Activated T-cell treated with anti-CD3 and anti-CD28 coated beads, Interleukin-2, amount 50 U/mL, for 24 hours (primary cell): ENCODE data around the gene ATG16L2.

ENCODE experiments used
- DNase-seq: peaks from one replicate; pipeline ENCODE4 v3.0.0-alpha.2; 2020
- H3K27ac Mint-ChIP-seq: 2 replicates; pipeline ENCODE4 v1.8.0; 2020; ENCODE audit warnings: mild to moderate bottlenecking, mixed read lengths
- H3K27me3 Mint-ChIP-seq: 2 replicates; pipeline ENCODE4 v1.8.0; 2020; ENCODE audit warnings: mixed read lengths
- H3K36me3 Mint-ChIP-seq: 2 replicates; pipeline ENCODE4 v1.8.0; 2020; ENCODE audit warnings: low read depth, mixed read lengths
- H3K4me1 Mint-ChIP-seq: 2 replicates; pipeline ENCODE4 v1.8.0; 2020; ENCODE audit warnings: low read depth, mixed read lengths
- H3K4me3 Mint-ChIP-seq: 2 replicates; pipeline ENCODE4 v1.8.0; 2020; ENCODE audit warnings: mild to moderate bottlenecking, moderate library complexity, mixed read lengths
- H3K9me3 Mint-ChIP-seq: 2 replicates; pipeline ENCODE4 v1.8.0; 2020; ENCODE audit warnings: mixed read lengths

The ATG16L2 gene

DNA sequence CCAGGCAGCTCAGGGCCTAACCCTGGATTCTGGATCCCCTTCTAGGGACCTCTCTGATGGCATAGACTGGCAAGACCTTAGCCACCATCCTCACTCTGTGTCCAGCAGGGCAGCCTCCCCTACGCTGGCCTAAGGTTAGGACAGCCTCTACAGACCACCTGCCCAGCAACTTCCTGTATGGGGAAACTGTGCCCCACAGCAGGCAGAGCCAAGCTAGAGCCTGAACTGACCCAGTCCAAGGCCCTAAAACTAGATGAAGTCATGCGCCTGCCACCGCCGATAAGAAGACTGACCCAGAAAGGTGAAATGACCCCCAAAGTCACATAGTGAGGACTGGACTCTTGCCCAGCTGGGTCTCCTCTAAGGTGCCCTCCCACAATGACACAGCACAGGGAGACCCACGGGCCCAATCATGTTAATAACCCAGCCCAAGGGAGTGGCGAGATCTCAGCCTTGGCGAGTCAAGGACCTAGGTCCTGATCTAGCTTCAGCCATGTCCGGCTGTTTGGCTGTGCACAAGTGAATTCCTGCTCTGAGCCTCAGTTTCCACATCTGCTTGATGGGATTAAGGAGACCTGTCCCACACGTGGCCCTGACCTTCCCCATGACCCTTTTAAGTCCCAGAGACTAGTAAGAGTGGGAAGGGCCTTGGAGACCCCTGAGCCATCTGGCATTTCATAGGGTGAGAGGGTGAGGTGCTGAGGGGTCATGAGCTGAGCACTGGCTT, 37.9 kb upstream of the ATG16L2 start:
- Mint-ChIP-seq H3K9me3 (no peaks in the 10 kb centered on the region), H3K4me1 (peaks cover 12% of the 10 kb centered on the region), H3K27ac (no peak overlapping the region), H3K27me3 (no peaks in the 10 kb centered on the region), H3K4me3 (no peak overlapping the region), H3K36me3 (no peaks in the 10 kb centered on the region)
- no peak for DNase-seq

DNA sequence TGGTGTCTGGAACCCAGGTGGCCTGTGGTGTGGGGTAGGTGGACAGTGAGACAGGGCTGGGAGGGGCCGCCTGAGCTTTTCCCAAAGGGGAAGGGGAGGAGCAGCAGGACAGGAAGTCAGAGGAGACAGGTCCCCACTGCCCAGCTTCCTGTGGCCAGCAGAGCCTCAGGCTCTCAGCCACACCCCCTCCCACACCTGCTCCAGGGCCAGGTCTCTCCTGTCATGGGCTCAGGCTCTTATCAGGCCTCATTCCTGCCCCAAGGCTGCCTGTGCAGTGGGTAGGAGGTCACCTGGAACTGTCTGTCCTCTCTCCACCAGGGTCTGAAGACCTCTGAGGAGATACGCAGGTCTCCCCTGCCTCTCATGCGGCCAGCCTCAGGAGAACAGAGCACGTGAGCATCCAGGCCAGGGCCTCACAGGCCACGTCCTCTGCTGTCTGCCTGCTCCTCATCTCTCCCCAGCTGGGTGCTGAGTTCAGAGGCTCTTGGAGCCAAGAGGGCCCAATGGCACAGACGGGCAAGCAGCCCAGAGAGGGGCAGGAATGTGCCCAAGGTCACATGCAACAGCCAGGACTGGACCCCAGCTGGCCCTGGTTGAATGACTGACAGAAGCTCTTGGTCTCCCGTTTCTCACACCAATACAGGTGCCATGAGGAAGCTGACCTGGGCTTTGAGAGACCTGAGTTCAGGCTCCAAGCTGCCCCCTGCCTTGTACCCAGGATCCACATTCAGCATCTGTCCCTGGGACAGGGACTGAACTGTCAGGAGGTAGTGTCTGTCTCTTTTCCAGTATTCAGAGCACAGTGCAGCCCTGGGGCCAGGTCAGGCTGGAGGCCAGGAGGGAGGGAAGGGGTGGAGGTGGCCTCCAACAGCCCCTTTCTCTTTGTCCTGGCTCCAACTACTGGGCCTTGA, 37.1 kb upstream of the ATG16L2 start:
- H3K4me1 Mint-ChIP-seq = peaks cover 15% of the 10 kb centered on the region
- H3K27me3 Mint-ChIP-seq = no peaks in the 10 kb centered on the region
- H3K9me3 Mint-ChIP-seq = no peaks in the 10 kb centered on the region
- H3K36me3 Mint-ChIP-seq = no peaks in the 10 kb centered on the region
- DNase-seq = no peak
- no peak overlapping the region for H3K4me3 Mint-ChIP-seq
- no peak overlapping the region for H3K27ac Mint-ChIP-seq

DNA sequence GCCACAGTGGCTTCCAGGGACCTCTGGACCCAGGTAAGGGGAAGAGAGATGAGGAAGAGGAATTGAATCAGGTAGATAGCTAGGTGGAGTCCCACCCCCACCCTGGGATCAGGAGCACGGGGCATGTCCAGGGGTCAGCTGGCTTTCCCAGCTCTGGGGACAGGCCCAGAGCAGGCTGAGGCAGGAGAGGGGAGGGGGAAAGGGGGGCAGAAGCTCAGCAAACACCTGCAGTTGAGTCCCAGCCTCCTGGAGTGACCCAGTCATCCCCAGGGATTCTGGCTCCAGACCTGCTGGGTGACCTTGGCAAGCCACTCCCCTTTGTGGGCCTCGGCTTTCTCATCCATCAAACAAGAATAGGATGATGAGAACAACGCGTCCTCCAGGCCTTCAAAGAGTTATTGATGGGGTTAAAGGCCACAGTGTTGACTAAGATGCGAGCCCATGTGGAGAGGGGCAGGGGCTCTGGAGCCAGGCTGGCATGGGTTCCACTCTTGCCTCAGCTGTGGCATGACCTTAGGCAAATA, 36.4 kb upstream of the ATG16L2 start:
- H3K9me3 Mint-ChIP-seq = no peaks in the 10 kb centered on the region
- no peak overlapping the region for H3K27ac Mint-ChIP-seq
- no peak for DNase-seq
- H3K36me3 Mint-ChIP-seq = no peaks in the 10 kb centered on the region
- no peaks in the 10 kb centered on the region for H3K27me3 Mint-ChIP-seq
- peaks cover 22% of the 10 kb centered on the region for H3K4me1 Mint-ChIP-seq
- no peak overlapping the region for H3K4me3 Mint-ChIP-seq

DNA sequence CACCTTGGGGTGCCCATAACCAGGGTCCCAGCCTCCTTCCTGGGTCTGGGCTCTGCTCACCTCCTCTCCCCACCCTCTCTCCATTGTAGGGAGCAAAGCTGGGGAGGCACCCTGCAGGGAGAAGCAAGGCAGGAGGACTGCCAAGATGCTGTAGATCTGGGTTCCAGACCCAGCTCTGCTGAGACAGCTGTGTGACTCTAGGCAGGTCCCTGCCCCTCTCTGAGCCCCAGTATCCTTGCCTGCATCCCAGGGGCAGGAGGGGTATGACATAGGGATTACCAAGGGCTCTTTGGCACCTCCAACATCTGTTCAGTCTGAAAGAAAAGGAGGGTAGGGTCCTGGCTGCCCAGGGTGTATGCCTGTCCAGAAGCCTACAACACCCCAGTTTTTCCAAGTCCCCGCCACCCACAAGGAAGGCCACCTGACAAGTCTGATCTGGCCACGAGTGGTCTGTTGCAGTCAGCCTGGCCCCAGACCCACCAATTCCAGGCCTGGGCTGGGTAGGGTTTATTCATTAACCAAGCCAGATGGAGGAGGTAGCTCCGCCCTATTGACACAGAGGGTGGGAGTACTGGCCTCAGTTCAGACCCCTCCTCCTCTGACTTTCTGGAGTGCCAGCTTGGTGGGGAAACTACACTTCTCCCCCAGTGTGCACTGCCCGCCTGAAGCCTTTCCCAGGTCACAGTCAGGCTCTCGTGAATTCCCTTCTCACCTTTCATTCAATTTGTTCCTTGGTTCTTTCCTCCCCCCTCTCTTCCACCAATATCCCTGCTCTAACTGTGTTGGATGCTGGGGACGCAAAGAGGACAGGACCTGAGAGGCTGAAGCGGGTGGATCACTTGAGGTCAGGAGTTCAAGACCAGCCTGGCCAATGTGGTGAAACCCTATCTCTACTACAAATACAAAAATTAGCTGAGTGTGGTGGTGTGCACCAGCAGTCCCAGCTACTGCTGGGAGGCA, 35.4 kb upstream of the ATG16L2 start:
- Mint-ChIP-seq H3K4me1 (peaks cover 25% of the 10 kb centered on the region), H3K27ac (no peak overlapping the region), H3K36me3 (no peaks in the 10 kb centered on the region), H3K27me3 (no peaks in the 10 kb centered on the region), H3K4me3 (no peak overlapping the region), H3K9me3 (no peaks in the 10 kb centered on the region)
- DNase-seq = no peak

DNA sequence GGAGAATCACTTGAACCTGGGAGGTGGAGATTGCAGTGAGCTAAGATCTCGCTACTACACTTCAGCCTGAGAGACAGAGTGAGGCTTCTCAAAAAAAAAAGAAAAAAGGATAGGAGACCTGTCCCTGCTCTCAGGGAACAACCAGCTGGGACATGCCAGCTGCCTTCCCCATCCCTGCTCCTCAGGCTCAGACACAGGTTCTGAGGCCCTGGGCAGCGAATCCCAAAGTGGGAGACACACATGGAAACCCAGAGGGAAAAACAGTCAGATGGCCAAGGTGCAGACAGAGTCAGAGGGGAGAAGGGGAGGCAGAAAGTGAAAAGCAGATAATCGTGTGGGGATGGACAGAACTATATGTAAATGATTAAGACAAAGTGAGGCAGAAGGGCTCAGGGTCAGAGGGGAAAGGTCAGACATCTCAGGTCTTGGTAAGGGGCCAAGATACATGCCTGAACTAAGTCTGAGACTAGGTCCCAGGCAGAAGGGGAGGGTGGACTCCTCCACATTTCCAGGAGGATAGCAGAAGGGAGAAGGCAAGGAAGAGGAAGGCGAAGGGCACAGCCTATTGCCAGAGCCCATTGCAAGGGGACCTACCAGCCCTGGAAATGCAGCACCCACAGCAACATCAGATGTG, 34.6 kb upstream of the ATG16L2 start:
- Mint-ChIP-seq H3K27ac (no peak overlapping the region), H3K4me3 (peak overlapping the region; percentile 18)

DNA sequence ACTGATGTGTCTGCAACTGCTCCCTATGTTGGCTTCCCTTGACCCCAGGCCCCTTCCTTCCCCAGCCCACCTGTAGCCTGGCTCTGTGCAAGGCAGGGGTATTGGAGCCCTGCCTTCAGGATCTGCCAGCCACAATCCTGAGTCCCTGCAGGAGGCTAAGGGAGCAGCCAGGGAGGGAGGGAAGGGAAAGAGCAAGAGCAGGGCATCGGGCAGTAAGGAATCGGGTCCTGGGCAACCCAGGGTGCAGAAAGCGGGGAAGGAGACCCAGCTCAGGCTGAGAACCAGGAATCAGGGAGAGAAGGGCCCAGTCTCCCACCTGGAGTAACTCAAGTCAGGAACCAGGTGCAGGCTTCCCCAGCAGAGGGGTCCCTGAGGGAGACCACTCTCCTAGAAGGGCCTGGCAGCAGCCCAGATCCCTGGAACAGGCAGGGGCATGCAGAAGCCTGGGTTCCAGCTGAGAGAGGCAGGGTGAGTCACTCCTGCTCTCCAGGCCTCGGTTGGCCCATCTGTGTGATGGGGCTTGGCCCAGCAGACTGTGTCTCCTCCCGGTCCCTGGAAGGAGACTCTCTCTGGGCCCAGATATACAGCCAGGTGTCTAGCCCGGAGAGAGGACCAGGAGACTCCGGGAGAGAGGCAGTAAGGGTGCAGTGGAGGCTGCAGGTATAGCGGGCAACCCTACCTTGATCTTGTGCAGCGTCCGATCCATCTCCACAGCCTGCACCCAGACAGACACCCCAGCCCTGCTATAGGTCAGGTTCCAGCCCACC, 33.7 kb upstream of the ATG16L2 start:
- Mint-ChIP-seq H3K27me3 (no peaks in the 10 kb centered on the region), H3K27ac (no peak overlapping the region), H3K9me3 (no peaks in the 10 kb centered on the region), H3K36me3 (no peaks in the 10 kb centered on the region), H3K4me1 (peaks cover 25% of the 10 kb centered on the region), H3K4me3 (peak overlapping the region; percentile 70)
- peak; percentile 40 for DNase-seq

More for the DNA sequence above, 34.6 kb upstream of the ATG16L2 start:
- DNase-seq = no peak
- H3K9me3 Mint-ChIP-seq = no peaks in the 10 kb centered on the region
- peaks cover 25% of the 10 kb centered on the region for H3K4me1 Mint-ChIP-seq
- H3K27me3 Mint-ChIP-seq = no peaks in the 10 kb centered on the region
- no peaks in the 10 kb centered on the region for H3K36me3 Mint-ChIP-seq

DNA sequence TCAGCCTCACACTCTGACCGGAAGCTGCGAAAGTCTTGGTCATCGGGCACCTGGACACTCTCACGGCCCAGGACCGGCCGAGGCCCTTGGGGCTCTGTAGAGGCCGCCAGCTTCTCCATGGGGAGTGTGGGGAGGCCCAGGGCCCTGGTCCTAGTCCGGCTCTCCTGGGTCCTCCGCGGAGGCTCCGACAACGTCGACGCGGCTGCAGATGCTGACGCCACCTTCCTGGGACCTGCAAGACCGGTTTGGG, 33.2 kb upstream of the ATG16L2 start:
- H3K27ac Mint-ChIP-seq = no peak overlapping the region
- DNase-seq = no peak
- H3K27me3 Mint-ChIP-seq = no peaks in the 10 kb centered on the region
- peak overlapping the region; percentile 70 for H3K4me3 Mint-ChIP-seq
- no peaks in the 10 kb centered on the region for H3K36me3 Mint-ChIP-seq
- H3K4me1 Mint-ChIP-seq = peaks cover 25% of the 10 kb centered on the region
- H3K9me3 Mint-ChIP-seq = no peaks in the 10 kb centered on the region

DNA sequence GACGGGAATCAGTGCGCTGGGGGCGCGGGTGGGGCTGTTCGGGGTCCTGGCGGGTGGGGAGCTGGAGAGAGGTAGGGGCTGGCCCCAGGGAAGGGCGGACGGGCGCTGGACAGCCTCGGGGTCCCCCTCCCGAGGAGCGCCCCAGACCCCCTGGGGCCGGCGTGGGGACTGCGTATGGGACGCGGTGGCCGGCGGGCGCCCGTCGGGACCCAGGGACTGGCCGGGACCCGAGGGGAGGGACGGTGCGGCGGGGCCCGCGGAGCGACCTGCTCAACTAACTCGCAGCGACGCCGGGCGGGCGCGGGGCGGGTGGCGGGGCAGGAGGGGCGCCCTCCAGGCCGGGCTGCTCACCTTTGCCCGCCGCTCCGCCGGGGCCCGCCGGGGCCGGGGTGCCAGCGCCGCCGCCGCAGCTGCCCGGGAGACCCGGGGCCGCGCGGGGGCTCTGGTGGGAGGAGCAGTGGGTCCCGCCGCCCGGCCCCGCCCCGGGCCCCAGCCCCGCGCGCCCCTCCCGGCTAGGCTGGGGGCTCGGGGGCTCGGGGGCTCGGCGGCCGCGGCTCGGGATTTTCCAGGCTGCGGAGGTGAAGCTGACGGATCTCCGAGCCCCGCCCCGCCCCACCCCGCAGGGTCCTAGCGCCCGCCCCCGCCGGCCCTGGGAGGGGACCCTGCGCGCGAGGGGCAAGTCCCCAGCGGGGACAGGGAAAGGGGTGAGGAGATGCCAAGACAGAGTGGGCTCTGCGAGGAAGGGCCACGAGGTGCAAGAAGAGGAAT, 32.7 kb upstream of the ATG16L2 start:
- Mint-ChIP-seq H3K9me3 (no peaks in the 10 kb centered on the region), H3K4me3 (peak overlapping the region; percentile 72), H3K27me3 (no peaks in the 10 kb centered on the region), H3K4me1 (peaks cover 25% of the 10 kb centered on the region), H3K36me3 (no peaks in the 10 kb centered on the region), H3K27ac (peak overlapping the region; percentile 40)
- peak; percentile 71 for DNase-seq

DNA sequence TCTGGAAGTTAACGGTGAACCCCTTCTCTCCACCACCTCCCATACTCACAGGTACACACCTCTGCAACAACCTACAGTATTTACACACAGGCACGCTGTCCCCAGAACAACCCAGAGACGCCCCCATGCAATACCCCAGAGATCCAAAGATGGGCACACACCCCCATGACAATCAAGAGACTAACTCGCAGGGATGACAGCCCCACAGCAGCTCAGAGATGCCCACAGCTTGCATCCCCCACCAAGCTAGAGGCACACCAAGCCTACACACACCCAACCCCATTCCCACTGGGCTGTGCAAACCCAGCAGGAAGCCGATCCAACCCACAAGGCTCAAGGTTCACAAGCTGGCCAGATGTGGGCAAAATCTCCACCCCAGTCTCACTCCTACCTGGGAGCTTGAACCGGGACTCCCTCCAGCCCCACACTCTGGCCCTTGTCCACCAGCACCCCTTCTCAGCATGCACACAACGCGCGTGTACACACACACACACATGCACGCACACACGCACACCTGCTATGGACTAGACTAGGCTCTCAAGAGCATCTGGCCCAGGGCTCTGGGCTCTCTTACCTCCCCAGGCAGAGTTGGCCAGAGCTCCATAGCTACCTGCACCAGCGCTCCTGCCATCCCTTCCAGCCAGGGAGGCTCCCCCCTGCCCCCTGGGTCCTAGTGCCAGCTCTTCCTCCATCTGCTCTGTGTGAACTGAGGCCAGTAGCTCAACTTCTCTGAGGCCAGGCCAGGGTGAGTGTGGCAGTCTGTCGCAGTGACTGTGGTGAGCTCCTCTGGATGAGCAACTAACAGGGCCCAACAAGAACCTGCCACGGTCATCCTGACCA, 31.9 kb upstream of the ATG16L2 start:
- Mint-ChIP-seq H3K9me3 (no peaks in the 10 kb centered on the region), H3K27me3 (no peaks in the 10 kb centered on the region), H3K27ac (peak overlapping the region; percentile 40), H3K4me1 (peaks cover 28% of the 10 kb centered on the region), H3K36me3 (no peaks in the 10 kb centered on the region), H3K4me3 (peak overlapping the region; percentile 72)
- no peak for DNase-seq

DNA sequence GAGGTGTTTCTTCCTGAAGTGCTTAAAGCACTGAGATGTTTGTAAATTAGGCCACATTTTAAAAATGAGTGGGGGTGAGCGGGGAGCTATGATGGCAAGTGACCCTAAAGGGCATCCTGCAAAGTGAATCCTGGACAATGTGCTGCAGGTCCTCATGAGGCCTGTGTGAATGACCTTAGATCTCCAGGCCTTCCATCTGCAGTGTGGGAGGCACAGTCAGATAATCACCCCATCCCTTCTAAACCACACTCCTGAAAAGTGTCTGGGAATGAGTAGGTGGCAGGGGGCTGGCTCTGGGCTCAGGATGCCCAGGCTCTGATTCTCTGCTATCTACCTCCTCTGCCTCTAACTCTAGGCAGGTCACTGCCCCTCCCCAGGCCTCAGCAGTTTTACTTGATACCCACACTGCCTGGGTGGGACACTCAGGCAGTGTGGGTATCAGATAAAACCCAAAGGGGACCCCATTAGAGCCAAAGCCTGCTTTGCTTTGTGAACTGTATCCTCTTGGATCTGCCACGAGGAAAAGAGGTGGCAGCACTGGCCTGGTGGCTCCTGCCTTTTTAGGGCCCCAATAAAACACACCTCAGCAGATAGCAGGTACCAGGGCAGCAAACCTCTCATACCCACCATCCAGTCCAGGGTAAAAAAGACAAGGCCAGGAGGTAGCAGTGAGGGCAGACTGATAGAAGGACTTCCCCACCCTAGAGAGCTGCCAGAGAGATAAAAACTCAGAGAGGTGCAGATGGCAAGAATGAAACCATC, 30.9 kb upstream of the ATG16L2 start:
- Mint-ChIP-seq H3K4me3 (no peak overlapping the region), H3K9me3 (no peaks in the 10 kb centered on the region), H3K4me1 (peaks cover 38% of the 10 kb centered on the region), H3K36me3 (no peaks in the 10 kb centered on the region), H3K27ac (no peak overlapping the region), H3K27me3 (no peaks in the 10 kb centered on the region)
- no peak for DNase-seq

DNA sequence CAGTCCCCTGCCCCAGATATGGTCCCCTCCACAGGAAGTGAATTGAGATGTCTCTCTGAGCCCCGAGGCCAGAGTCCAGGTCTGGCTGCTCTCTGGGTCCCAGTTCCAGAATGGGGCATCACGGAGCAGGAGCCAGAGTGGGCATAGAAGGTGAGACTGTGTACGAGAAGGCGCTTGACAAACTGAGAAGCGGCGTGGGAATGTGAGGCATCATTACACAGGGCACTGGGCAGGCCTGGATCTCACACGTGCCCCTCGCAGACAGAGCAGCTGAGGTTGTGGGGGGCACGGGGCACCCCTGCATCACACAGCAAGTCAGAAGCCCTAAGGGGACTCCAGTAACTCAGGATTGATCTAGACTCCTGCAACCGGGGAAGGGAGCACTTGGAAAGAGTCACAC, 29.5 kb upstream of the ATG16L2 start:
- peaks cover 34% of the 10 kb centered on the region for H3K4me1 Mint-ChIP-seq
- no peak overlapping the region for H3K27ac Mint-ChIP-seq

More for the DNA sequence above, 29.5 kb upstream of the ATG16L2 start:
- no peak overlapping the region for H3K4me3 Mint-ChIP-seq
- no peak for DNase-seq
- H3K9me3 Mint-ChIP-seq = no peaks in the 10 kb centered on the region
- no peaks in the 10 kb centered on the region for H3K27me3 Mint-ChIP-seq
- H3K36me3 Mint-ChIP-seq = no peaks in the 10 kb centered on the region
